NCI-H1694 (cell line): ENCODE measurements around the gene ZPBP.
"Not testable (repeated sequence)": the region's sequence is repeated elsewhere in the genome, so short reads cannot be mapped to it uniquely, and the experiment has no call there.

Source experiments
- DNase-seq: peaks from one replicate; lab custom pipeline; 2025; lab: John Stamatoyannopoulos, UW

The ZPBP gene

GRCh38 chr7:50092579-50093491 is at the start of gene ZPBP:
Gene ZPBP (minus strand): TSS chr7:50093246. CDS start chr7:50093194, 52 bp downstream.
- DNase-seq: peak; percentile 3

DNA sequence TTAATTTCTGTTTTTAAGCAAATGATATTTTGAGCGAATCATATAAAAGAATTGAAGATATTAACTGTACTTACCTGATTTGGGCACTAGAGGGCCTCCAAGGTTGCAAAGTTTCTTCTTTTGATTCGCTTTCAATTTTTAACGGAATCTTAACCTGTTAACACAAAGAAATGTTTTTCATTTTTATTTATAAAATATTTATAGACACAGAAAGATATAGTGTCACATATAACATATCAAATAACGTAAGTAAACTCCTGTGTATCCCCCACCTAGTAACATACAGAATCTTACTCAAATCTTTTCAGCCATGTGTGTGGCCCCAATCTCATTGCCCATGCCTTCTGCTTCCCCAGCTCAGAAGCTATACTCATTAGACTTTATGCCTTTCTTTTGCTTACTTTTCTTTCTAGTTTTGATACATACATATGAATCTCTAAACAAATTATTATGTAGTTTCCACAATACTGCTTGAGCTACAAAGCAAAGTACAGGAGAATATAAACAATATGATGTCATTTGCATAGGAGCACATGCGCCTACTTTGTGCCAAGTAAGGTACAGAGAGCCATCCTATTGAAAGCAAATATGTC is 49.5 kb upstream of the ZPBP start:
- DNase-seq: peak; percentile 15

DNA sequence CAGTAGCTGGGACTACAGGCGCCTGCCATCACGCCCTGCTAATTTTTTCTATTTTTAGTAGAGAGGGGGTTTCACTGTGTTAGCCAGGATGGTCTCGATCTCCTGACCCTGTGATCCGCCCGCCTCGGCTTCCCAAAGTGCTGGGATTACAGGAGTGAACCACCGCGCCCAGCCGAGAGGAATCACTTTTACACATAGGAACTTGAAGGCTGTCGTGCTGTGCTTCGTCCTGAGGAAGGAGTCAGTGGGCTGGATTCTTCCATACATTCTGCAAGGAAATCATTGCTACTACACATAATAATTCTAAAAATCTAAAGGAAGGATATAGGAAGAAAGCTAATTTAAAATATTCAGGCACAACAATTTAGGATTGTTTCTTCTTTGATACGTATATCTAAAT is 48.8 kb upstream of the ZPBP start:
- no peak for DNase-seq

DNA sequence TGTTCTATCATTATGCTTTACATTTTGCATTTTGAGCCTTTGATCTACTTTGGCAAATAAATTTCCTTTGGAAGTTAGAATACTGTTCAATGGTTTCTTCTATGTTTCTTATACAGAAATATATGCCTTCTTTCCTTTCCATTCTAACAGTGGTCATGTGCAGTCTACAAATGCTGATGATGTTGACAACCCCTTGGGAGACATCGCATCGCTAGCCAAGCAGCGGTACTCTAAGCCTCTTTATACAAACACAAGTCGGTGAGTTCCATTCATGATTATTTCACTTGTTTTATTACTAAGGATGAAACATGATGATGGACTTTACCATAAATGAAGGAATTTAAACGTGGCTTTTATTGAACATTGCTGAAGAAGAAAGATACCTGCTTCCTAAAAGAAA is 48.1 kb upstream of the ZPBP start:
- DNase-seq: no peak

- no peak for DNase-seq
These were observed 47.6 kb upstream of the ZPBP start for GRCh38 chr7:50140688-50141087.

DNA sequence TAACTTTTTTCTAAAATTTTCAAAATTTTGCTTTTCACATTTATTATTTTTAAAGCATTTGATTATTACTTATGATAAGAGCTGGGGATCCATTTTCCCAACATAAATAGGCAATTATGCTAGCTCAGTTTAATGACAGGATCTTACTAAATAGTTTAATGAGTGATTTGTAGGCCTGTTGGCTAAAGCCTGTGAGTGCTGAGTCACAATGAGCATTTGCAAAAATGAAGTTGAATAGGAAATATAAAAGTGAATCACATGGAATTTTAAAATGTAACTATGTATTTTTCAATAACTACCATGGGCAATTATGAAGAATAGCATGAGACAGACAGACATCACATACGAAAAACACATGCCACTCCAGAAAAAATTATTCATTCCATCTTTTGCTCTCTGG is 45.1 kb upstream of the ZPBP start:
- no peak for DNase-seq

GRCh38 chr7:50125766-50126165 is 32.7 kb upstream of the ZPBP start:
- DNase-seq: no peak

GRCh38 chr7:50121286-50121685 is 28.2 kb upstream of the ZPBP start:
- DNase-seq: no peak

- DNase-seq: peak; percentile 5
These were observed 27.0 kb upstream of the ZPBP start for GRCh38 chr7:50119815-50120637.

DNA sequence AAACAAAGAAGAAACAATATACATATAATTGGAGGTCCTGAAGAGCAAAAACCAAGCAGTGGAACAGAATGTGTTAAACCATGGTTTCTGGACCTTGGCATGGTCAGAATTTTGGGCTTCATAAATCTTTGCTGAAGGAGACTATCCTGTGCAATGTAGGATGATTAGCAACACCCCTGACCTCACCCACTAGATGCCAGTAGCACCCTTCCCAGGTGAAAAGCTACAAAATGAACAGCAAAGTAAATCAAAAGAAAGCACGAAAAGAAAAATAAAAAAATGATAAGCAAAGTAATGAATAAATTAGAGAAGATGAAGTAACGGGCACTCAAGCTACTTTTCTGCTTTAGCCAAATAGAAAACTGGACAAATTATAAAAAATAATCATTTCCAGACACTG is 19.2 kb upstream of the ZPBP start:
- no peak for DNase-seq

GRCh38 chr7:50101873-50102272 is 8.8 kb upstream of the ZPBP start:
- DNase-seq: no peak

GRCh38 chr7:50095634-50096033 is 2.6 kb upstream of the ZPBP start:
- DNase-seq: no peak

- DNase-seq: no peak
These were observed 4.5 kb downstream of the ZPBP start for GRCh38 chr7:50088463-50089129.

DNA sequence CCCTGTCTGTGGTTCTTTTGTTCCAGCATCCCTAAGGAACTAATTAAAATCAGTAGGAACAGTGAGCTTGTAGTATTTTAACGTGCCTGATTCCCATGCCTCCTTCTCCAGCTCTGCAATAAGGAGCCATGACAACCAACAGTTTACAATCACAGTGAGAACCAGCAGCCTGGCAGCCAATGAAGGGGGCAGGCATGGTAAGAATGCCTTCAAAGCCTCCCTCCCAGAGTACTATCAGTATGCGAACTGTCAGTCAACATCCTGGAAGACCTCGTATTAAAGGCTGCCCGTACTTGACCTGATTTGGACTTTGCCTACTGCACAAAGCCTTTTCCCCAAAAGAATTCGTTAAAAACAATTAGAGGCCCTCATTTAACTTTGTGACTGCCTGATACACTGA is 7.7 kb downstream of the ZPBP start:
- no peak for DNase-seq

DNA sequence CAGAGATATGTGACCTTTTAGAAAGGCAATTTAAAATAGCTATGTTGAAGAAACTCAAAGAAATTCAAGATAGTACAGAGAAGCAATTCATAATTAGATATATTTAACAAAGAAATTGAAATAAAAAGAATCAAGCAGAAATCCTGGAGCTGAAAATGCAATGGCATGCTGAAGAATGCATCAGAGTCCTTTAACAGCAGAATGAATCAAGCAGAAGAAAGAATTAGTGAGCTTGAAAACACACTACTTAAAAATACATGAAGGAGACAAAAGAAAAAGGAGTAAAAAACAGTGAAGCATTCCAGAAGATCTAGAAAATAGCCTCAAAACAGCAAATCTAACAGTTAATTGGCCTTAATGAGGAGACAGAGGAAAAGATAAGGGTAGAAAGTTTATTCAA is 20.0 kb downstream of the ZPBP start:
- no peak for DNase-seq

GRCh38 chr7:50069613-50070012 is 23.4 kb downstream of the ZPBP start:
- no peak for DNase-seq

DNA sequence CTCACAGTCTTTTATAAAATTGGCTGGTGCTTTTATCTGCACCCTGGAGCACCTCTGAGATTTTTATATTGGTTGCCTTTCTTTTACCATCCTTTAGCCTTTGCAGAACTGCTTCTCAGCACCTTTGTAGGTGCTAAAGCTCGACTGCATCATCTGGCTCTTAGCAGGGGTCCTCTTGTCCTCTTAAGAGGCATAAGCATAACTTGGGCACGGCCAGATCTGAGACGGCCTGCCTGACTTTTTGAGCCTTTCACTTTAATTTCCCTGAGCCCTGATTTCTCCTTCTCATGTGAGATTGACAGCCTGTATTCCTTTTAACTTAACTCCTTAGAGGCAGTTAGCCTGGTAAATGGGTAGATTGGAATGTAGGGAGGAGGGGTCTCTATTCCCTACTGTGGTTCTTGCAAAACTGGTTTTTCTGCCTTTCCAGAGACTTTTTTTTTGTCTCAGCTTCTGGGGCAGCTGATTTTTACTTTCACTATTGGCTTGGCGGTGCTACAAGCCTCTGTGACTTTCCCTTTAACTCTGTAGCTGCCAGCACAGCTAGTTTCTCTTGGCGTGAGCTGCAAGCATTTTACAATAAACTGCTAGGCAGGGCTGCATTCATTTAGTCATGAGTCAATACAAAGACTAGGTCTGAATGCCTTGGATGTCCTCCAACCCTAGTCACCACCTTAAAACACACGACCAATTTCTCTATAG is 24.0 kb downstream of the ZPBP start:
- no peak for DNase-seq

DNA sequence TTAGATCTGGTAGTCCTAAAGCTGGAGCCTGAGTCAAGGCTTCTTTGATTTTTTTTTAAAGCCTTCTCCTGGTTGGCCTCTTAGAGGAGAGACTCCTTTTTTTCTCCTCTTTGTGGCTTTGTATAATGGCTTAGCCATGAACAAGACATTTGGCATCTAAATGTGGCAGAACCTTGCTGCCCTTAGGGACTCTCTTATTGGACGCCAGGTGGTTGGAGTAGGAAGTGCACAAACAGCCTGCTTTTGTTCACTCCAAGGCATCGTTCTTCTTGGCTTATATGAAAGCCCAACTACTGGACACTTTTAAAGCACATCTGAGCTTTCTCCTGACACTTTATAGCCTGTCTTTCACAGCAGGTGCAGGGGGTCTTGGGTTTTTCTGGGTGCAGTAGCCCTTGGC is 25.0 kb downstream of the ZPBP start:
- no peak for DNase-seq

- no peak for DNase-seq
These were observed 30.1 kb downstream of the ZPBP start for GRCh38 chr7:50062951-50063350.

- no peak for DNase-seq
These were observed 36.9 kb downstream of the ZPBP start for GRCh38 chr7:50056131-50056530.

GRCh38 chr7:50047716-50048115 is 45.3 kb downstream of the ZPBP start:
- no peak for DNase-seq

GRCh38 chr7:50041165-50041564 is 51.9 kb downstream of the ZPBP start:
- DNase-seq: not testable (repeated sequence)
